HG03280 (cell line): Measurements from ENCODE around the gene EDAR.

Source experiments
- ATAC-seq: cut with Tn5 transposase; IDR thresholded peaks from one replicate; pipeline ENCODE4 v1.9.1; 2021; ENCODE audit warnings: mild to moderate bottlenecking, moderate library complexity; ENCODE audit not compliant: unreplicated experiment

The EDAR gene

DNA sequence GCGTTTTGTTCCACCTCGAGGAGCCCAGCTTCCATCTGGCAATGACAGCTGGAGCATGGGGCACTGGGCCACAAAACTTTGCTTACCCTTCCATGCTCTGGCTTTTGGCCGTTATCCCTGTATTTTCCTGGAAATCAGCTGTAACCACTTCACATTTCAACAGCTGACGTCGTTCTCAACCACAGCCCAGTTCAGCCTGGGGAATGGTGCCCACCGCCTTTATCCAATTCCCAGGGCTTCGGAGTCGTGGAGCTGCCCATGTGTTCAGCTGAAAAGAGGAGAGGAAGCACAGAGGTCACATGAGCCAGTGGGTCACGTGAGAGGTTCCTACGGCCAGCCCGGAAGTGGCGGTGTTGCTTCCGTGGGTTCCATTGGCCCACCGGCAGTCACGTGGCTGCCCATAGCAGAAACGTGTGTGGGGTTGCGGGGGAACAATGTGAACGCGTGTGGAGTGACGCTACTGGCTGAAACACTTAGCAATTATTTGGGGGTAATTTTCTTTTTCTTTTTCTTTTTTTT, 16.7 kb upstream of the EDAR start:
- no peak for ATAC-seq

GRCh38 chr2:109001201-109001600, 12.2 kb upstream of the EDAR start:
- ATAC-seq: no peak

- no peak for ATAC-seq
Observed at GRCh38 chr2:109000738-109001137, 11.7 kb upstream of the EDAR start.

DNA sequence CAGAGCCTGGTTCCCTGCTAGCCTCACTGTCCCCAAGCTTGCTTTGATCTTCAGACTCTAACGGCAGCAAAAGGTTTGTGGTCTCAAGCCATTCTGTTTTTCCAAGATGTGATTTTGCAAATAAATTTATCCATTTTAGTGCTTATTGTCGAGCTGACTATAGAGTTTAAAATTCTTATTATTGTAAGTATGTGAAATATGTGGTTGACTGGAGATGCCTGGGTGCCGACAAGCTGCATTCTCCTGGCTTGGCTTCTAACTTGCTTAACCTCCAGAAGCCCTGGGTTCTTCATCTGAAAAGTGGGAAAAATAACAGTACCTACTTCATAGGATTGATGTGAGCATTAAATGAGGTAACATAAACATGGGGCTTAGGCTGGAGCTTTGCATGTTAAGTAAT, 9.9 kb upstream of the EDAR start:
- ATAC-seq: no peak

- ATAC-seq: no peak
Observed at GRCh38 chr2:108994178-108994577, 5.2 kb upstream of the EDAR start.

DNA sequence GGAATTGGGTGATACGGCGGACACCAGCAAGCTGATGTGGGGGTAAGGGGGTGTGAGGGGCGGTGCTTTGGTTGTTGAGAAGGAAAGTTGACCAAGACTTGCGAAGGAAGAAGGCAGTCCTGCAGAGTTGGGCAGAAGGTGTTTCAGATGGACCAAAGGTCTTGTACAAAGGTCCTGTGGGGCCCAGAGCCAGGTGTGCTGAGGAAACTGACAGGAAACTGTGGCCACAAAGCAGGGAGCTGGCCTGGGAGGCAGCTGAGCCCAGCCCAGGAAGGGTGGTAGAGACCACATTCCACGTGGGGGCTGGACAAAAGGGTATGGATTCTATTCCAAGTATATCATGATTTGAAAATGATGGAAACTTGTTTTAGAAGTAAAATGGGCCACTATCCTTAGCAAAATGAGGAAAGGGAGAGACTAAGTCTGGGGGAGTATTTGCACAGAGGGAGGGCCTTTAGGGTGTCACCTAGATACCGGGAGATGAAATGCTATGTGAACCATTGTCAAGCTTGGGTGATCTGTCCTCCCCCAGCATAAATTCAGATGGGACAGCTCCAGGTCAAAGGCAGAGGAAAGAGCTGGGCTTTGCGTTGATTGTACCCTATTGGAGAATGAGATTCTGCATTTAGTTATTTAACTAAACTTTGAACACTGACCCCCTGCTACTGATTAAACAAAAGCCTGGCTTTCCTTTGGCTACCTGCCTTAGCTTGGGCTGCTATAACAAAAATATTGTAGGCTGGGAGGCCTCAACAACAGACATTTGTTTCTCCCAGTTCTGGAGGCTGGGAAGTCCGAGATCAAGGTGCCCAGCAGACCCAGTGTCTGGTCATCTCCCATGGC, 4.3 kb upstream of the EDAR start:
- ATAC-seq: no peak

DNA sequence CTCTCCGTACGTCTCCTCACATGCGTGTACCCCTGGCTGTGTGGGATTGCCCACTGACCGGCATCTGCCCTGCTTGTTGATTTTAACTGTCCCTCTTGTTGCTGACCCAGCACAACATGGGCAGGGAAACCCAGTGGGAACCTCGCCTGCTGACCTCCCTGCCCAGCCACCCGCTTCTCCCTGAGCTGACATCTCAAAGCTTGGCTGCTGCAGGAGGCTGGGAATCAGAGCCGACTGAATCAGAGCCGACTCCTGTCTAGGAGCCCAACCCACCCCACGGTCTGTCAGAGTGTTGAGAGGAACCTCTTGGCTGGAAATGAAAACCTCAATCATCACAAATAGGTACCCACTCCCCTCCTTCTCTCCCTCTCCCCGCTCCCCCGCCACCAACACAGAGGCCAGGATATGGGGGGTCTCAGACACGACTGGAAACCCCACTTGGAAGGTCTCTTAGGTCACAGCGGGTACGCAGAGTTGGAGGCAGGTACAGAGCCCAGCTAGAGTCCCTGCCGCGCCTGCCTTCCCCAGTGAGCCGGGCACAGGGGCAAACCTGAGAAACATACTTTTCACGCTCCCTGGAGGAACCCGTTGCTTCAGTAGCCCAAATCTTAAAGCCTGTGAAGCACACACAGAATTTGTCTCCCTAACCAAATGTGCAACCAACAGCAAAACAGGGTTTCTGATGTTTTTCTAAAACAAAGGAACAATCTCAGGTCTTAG, 784 bp downstream of the EDAR start:
- no peak for ATAC-seq

- ATAC-seq: no peak
Observed at GRCh38 chr2:108986916-108987510, 2.0 kb downstream of the EDAR start.

GRCh38 chr2:108983610-108984009, 5.4 kb downstream of the EDAR start:
- ATAC-seq: no peak

DNA sequence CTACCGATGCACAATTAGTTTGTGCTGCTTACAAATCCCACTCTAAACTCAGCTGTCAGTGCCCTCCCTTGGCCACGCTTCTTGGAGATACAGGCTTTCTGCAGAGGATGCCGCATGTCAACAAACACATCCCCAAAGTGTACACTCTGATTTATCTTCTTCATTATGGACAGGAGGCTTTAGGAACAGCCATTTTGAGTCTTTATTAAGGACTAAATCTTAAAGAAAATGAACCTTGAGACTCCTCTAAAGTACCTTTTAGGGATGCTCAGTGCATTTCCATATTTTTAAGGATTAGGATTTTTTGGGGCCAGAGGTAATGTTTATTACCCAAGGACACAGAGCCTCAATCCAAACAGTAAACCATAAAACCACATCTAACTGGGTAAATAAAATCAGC, 6.0 kb downstream of the EDAR start:
- no peak for ATAC-seq

DNA sequence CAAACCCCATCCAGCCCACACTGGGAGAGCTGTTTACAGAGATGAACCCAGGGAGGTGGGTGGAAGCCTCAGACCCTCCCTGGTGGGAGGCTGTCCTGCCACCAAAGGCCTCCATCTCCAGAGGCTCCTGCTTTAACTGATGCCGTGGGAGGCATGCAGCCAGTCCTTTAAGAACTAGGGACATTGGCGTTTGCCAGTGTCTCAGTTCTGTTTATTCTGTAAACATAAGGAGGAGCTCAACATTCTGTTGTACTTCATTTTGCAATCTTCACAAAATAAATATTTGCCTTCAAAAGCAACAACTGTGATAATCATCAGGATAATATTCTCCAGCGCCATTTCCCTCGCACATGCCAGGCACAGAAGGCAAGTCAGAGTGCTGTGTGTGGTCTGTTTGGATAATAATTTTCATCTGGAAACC, 6.8 kb downstream of the EDAR start:
- ATAC-seq: no peak

GRCh38 chr2:108981846-108982245, 7.2 kb downstream of the EDAR start:
- ATAC-seq: no peak

DNA sequence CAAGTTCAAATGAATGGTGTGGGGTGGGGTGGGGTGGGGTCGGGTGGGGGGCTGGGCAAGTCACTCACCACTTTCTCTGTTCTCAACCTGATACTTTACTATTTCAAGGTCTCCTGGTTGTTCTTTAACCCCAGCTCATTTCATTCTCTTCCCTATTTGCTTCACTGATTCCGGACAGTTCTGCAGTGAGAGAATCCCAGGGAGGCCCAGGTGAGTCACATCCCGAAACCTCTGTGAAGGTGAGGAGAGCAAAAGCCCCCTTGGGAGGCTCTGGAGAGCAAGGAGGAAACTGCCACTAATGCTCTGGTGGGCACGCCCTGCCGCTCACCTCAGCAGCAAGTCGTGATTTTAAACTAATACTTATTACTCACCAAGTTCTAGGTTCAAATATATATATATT, 8.9 kb downstream of the EDAR start:
- no peak for ATAC-seq

DNA sequence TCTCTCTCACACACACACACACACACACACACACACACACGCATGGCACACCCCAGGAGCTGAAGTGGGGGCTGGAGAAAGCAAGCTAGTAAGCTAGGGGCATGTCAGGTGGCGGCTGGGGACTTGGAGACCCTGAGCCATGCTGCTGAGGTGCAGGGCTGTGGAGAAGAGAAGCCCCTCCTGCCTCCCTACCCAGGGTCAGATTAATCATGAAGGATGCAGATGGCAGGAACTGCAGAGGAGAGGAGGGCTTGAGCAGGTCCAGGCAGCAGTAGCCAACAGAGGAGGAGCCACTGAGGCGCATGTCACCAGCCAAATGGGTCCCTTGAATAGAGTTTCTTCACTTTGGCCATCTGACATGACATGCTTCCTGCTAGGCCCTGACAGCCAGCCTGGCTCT, 9.6 kb downstream of the EDAR start:
- no peak for ATAC-seq

GRCh38 chr2:108978709-108979111, 10.3 kb downstream of the EDAR start:
- no peak for ATAC-seq

- no peak for ATAC-seq
Observed at GRCh38 chr2:108975613-108976435, 13.2 kb downstream of the EDAR start.

- no peak for ATAC-seq
Observed at GRCh38 chr2:108974674-108975073, 14.3 kb downstream of the EDAR start.

DNA sequence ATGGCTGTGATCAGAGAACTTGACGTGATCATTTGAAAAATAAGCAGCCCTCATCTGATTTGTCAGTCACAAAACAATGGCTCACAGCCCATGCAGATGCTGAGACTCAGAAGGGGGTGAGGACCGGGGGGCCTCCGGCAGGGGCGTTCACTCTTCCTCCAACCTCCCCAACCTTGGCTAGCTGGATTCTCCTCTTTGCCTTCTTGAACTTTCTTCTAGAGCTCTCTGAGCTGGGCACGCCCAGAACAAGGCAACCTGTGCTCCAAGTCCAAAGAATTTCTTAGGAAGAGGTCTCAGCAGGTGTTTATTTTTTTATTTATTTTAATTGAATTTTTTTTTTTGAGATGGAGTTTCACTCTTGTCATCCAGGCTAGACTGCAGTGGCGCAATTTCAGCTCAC, 16.4 kb downstream of the EDAR start:
- ATAC-seq: no peak

- ATAC-seq: no peak
Observed at GRCh38 chr2:108971661-108972566, 17.1 kb downstream of the EDAR start.

DNA sequence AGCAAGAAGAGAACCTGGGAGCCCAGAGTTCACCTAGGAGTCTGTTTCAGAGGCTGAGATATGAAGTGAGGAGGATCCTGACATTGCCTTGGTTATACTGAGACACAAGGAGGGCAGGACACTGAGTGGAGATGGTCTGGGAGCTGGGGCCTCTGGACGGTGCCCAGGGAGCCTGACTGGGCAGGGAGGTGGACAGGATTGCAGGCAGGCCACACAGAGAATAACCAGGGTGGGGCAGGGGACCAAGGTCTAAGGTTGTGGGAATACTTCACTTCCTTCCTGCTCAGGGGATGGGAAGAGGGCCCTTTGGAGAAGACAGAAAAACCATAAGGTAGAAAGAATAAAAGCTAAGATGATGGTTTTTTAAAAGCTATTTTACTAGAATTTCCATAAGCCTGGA, 18.7 kb downstream of the EDAR start:
- ATAC-seq: no peak
